Astrocyte (in vitro differentiated cells and primary cell): ENCODE measurements around the gene PAOX.

Experiments used
- EZH2 ChIP-seq: IDR thresholded peaks from 2 replicates; pipeline ENCODE4 v1.6.1; 2012; ENCODE audit warnings: mild to moderate bottlenecking, low read length, inconsistent platforms; ENCODE audit not compliant: insufficient read depth
- TF ChIP-seq, protein P1 (sequence below): IDR thresholded peaks from 2 replicates; pipeline ENCODE4 v1.5.1; 2011; ENCODE audit warnings: low read depth, mild to moderate bottlenecking, inconsistent platforms, low read length, moderate library complexity; ENCODE audit not compliant: insufficient read depth

DNA sequence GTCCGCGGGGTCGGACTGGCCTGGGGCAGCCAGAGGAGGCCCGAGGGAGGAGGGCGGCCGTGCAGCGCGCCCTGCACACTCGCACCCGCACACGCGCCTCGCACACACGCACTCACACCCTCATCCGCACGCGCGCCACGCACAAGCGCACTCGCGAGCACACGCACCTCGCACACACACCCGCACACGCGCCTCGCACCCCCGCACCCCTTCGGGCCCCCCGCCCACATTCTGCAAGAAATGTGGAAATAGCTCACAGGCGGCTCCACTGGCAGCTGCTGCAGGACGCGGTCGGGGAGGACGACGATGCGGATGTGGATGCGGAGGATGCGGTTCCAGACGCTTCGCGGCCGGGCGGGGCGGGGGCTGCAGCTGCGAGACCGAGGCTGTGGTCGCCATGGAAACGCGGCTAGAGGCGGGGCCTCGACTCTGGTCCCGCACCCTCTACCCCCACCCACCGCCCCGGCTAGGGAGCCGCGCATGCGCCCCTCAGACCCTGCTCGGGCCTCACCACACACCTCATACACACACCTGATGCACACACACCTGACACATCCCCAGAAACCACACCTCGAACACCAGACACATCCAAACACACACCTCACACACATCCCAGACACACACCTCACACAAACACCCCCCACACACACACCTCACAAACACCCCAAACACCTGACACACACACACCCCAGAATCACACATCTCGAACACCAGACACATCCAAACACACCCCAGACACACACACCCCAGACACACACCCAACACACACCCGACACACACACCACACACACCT lies 42.3 kb upstream of the PAOX start, which contains the start of gene CALY:
- TF ChIP-seq, protein P1, sequence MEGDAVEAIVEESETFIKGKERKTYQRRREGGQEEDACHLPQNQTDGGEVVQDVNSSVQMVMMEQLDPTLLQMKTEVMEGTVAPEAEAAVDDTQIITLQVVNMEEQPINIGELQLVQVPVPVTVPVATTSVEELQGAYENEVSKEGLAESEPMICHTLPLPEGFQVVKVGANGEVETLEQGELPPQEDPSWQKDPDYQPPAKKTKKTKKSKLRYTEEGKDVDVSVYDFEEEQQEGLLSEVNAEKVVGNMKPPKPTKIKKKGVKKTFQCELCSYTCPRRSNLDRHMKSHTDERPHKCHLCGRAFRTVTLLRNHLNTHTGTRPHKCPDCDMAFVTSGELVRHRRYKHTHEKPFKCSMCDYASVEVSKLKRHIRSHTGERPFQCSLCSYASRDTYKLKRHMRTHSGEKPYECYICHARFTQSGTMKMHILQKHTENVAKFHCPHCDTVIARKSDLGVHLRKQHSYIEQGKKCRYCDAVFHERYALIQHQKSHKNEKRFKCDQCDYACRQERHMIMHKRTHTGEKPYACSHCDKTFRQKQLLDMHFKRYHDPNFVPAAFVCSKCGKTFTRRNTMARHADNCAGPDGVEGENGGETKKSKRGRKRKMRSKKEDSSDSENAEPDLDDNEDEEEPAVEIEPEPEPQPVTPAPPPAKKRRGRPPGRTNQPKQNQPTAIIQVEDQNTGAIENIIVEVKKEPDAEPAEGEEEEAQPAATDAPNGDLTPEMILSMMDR = no peak
- peak; percentile 98 for TF ChIP-seq EZH2
